Neutrophil (primary cell): ENCODE results near the gene CCDC57.

Source experiments
- H3K27ac ChIP-seq: fragments of 200-600 bp; sonication (generic); 2 replicates; pipeline ENCODE4 v1.5.1; 2016; ENCODE audit warnings: mild to moderate bottlenecking, moderate library complexity
- H3K27me3 ChIP-seq: fragments of 200-600 bp; sonication (generic); 2 replicates; pipeline ENCODE4 v1.6.0; 2016; ENCODE audit warnings: mild to moderate bottlenecking
- H3K36me3 ChIP-seq: fragments of 200-600 bp; sonication (generic); 2 replicates; pipeline ENCODE4 v1.5.1; 2017
- H3K4me1 ChIP-seq, 2 experiments: fragments of 200-600 bp in 1 of 2; sonication (generic) in 1 of 2; 1 replicate in 1 of 2; 2 replicates in 1 of 2; pipeline versions ENCODE4 v1.5.1 to v1.6.1; 2013 to 2016; ENCODE audit warnings: low read depth in 1 of 2, low read length in 1 of 2, mild to moderate bottlenecking in 1 of 2, moderate library complexity in 1 of 2; ENCODE audit not compliant: control insufficient read depth in 1 of 2, insufficient read depth in 1 of 2
- H3K4me3 ChIP-seq, 2 experiments: fragments of 200-600 bp in 1 of 2; sonication (generic) in 1 of 2; 1 replicate in 1 of 2; 2 replicates in 1 of 2; pipeline ENCODE4 v1.5.1; 2013 to 2016; ENCODE audit warnings: low read depth in 1 of 2, low read length in 1 of 2, mild to moderate bottlenecking in 1 of 2, moderate library complexity in 1 of 2
- H3K9me3 ChIP-seq: fragments of 200-600 bp; sonication (generic); 2 replicates; pipeline ENCODE4 v1.5.1; 2016
- TF ChIP-seq, protein P1 (sequence below): fragments of 200-600 bp; sonication (generic); IDR thresholded peaks from 2 replicates; pipeline ENCODE4 v1.5.1; 2016; ENCODE audit warnings: antibody characterized with exemption

The CCDC57 gene

DNA sequence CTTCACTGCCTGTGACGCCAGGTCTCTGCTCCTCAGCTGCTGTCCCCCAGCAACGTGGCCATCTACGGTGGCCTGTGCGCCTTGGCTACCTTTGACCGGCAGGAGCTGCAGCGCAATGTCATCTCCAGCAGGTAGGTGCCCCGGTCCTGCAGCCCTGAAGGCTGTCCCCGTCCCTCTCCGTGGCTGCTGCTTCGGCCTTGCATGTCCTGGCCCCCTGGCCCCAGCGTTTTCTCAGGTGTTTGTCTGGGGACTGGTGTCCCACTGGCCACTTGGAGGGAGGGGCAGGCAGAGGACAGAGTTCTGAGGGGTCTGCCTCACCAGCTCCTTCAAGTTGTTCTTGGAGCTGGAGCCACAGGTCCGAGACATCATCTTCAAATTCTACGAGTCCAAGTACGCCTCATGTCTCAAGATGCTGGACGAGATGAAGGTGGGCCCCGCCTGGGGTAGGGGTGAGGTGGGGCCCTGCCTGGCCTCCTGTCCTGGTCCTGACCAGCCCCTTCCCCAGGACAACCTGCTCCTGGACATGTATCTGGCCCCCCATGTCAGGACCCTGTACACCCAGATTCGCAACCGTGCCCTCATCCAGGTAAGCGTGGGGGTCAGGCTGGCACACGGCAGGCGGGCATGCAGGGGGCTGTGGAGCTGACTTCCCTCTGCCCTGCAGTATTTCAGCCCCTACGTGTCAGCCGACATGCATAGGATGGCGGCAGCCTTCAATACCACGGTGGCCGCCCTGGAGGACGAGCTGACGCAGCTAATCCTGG, 156.5 kb downstream of the CCDC57 start:
- H3K36me3 ChIP-seq: peaks cover 76% of the 10 kb centered on the region

DNA sequence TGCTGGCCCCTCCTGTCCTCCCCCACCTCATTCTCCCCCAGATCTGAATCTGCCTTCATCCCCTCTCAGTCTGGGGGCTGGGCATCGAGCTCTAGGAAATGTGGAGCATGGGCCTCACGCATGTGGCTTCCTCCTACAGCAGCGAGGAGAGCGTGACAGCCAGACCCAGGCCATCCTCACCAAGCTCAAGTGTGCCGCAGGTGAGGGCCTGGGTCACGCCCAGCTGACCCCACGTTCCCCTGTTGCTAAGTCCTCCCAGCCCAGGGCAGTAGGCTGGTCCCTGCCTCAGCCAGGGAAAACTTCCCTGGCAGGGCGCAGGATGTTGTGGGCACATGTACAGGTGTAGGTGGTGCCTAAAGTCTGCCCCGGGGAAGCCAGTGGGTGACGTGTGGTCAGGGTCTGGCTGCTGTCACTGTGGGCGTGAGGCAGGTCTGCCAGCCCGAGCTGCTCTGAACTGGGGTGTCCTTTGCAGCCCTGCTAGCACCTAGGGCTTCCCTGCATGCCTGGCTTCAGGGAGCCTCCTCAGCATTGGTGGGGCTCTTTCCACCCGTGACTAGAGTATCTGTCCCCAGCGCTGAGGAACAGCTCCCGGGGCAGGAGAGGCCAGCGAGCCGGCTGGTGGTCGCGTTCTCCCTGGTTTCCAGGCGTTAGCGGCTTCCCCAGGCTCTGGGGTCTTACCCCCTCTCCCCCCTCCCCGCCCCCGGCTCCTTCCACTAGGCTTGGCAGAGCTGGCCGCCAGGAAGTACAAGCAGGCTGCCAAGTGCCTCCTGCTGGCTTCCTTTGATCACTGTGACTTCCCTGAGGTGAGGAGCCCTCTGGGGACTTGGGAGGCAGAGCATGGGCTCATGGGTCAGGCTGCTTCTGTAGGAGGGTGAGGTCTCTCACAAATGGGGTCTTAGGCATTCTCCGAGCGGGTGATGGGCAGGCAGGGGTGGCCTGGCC, 157.3 kb downstream of the CCDC57 start:
- H3K27me3 ChIP-seq: no peaks in the 10 kb centered on the region
- H3K9me3 ChIP-seq: no peaks in the 10 kb centered on the region
- H3K4me1 ChIP-seq: peaks cover 15 to 21% of the 10 kb centered on the region in 2 experiments
- H3K4me3 ChIP-seq: no peak overlapping the region
- peaks cover 67% of the 10 kb centered on the region for H3K36me3 ChIP-seq
- H3K27ac ChIP-seq: no peak overlapping the region
- TF ChIP-seq, protein P1, sequence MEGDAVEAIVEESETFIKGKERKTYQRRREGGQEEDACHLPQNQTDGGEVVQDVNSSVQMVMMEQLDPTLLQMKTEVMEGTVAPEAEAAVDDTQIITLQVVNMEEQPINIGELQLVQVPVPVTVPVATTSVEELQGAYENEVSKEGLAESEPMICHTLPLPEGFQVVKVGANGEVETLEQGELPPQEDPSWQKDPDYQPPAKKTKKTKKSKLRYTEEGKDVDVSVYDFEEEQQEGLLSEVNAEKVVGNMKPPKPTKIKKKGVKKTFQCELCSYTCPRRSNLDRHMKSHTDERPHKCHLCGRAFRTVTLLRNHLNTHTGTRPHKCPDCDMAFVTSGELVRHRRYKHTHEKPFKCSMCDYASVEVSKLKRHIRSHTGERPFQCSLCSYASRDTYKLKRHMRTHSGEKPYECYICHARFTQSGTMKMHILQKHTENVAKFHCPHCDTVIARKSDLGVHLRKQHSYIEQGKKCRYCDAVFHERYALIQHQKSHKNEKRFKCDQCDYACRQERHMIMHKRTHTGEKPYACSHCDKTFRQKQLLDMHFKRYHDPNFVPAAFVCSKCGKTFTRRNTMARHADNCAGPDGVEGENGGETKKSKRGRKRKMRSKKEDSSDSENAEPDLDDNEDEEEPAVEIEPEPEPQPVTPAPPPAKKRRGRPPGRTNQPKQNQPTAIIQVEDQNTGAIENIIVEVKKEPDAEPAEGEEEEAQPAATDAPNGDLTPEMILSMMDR: no peak

More for the DNA sequence above, 156.5 kb downstream of the CCDC57 start:
- no peak overlapping the region for H3K4me3 ChIP-seq
- H3K4me1 ChIP-seq: peaks cover 9 to 13% of the 10 kb centered on the region in 2 experiments
- no peaks in the 10 kb centered on the region for H3K9me3 ChIP-seq
- TF ChIP-seq, protein P1: no peak
- H3K27ac ChIP-seq: no peak overlapping the region
- no peaks in the 10 kb centered on the region for H3K27me3 ChIP-seq

DNA sequence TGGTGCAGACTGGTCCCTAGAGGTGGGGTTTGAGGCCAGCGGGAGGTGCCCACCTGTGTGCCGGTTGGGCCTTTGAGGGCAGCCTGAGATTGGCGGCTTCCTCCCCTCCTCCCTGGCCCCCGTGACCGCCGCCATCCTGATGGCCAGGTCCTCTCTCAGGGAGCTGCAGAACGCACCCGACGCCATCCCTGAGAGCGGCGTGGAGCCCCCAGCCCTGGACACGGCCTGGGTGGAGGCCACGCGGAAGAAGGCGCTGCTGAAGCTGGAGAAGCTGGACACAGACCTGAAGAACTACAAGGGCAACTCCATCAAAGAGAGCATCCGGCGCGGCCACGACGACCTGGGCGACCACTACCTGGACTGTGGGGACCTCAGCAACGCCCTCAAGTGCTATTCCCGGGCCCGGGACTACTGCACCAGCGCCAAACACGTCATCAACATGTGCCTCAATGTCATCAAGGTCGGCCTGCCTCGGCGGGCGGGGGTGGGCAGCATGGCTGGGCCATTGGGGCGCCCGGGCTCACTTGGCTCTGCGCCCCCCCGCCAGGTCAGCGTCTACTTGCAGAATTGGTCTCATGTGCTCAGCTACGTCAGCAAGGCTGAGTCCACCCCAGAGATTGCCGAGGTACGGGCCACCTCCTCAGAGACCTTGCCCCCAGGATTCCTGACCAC, 158.2 kb downstream of the CCDC57 start:
- Histone ChIP-seq H3K9me3 (no peaks in the 10 kb centered on the region), H3K27ac (no peak overlapping the region), H3K36me3 (peaks cover 63% of the 10 kb centered on the region), H3K27me3 (no peaks in the 10 kb centered on the region), H3K4me3 (no peak overlapping the region), H3K4me1 (peaks cover 15 to 21% of the 10 kb centered on the region in 2 experiments)
- TF ChIP-seq, protein P1: no peak

DNA sequence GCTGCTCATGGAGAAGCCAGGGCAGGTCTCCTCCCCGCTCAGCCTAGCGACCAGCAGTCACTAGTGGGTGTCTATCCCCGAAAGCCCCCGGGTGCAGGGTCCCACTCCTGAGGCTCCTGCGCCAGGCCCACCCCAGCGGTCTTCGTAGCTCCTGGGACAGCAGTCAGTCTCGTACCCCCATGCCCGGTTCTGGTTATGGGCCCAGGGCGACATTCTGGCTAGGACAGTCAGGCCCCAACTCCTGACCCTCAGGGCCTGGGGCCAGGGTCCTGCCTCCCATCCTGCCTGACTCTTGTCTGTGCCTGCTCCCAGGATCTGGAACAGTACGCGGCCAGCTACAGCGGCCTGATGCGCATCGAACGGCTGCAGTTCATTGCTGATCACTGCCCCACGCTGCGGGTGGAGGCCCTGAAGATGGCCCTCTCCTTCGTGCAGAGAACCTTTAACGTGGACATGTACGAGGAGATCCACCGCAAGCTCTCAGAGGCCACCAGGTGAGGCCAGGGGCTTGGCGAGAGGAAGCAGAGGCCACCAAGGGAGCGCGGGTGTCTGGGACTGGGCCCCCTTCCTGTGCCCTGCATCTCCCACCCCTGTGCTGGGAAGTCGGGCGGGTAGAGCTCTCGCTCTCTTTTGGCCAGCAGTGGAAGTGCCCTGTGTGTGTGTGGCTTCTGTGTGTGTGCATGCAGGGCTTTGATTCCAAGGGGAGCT, 158.9 kb downstream of the CCDC57 start:
- H3K36me3 ChIP-seq: peaks cover 62% of the 10 kb centered on the region
- no peaks in the 10 kb centered on the region for H3K27me3 ChIP-seq
- peaks cover 15 to 21% of the 10 kb centered on the region in 2 experiments for H3K4me1 ChIP-seq
- no peak overlapping the region for H3K4me3 ChIP-seq
- H3K27ac ChIP-seq: no peak overlapping the region
- H3K9me3 ChIP-seq: no peaks in the 10 kb centered on the region
- TF ChIP-seq, protein P1: no peak

DNA sequence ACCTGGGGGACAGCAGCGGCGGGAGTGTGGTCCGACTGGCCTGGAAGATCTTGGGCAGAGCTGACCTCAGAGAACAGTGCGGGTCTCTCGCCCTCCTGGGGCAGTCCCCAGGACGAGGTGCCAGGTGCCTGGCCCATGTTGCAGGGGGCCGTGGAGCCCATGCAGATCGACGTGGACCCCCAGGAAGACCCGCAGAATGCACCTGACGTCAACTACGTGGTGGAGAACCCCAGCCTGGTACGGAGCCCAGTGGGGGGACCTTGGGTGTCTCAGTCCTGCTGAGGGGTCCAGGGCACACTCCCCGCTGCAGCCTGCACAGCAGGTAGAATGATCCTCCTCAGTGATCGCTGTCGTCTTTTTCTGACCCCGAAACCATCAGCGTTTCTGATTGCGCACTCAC, 159.5 kb downstream of the CCDC57 start:
- peaks cover 62% of the 10 kb centered on the region for H3K36me3 ChIP-seq
- H3K4me1 ChIP-seq: peaks cover 15 to 21% of the 10 kb centered on the region in 2 experiments

More for the DNA sequence above, 159.5 kb downstream of the CCDC57 start:
- Histone ChIP-seq H3K27ac (no peak overlapping the region), H3K4me3 (no peak overlapping the region), H3K9me3 (no peaks in the 10 kb centered on the region), H3K27me3 (no peaks in the 10 kb centered on the region)
- TF ChIP-seq, protein P1: no peak
